Heart left ventricle (tissue), 16 donors: Measurements from ENCODE around the gene TNS3. TPM values are rescaled to one million over a fixed set of nuclear protein-coding genes. Genes with fewer than 3 reads are reported as not detected.

Experiments
- ATAC-seq, 4 donors: fragments of 200-7000 bp; cut with Tn5 transposase; one replicate each; pipeline ENCODE4 v1.9.1; 2020 to 2022; ENCODE audit warnings: moderate library complexity in 4 of 4, mild to moderate bottlenecking in 3 of 4, moderate number of reproducible peaks in 1 of 4
- DNase-seq, 5 donors: peaks; one replicate each; pipeline ENCODE4 v3.0.0-alpha.2; 2020
- H3K27ac ChIP-seq, 12 donors: fragments of 200-600 bp; sonication (generic) in 4 of 12; one replicate each; pipeline versions ENCODE4 v1.5.0 to v1.8.0; 2016 to 2022; ENCODE audit warnings: mild to moderate bottlenecking in 2 of 12
- H3K27me3 ChIP-seq, 9 donors: fragments of 200-600 bp; sonication (generic) in 2 of 9; one replicate each; pipeline versions ENCODE4 v1.5.1 to v1.8.0; 2016 to 2022; ENCODE audit warnings: mild to moderate bottlenecking in 3 of 9
- H3K36me3 ChIP-seq, 9 donors: fragments of 200-600 bp; sonication (generic) in 2 of 9; one replicate each; pipeline versions ENCODE4 v1.5.0 to v1.8.0; 2018 to 2022; ENCODE audit warnings: mild to moderate bottlenecking in 2 of 9
- H3K4me1 ChIP-seq, 12 donors: fragments of 200-600 bp; sonication (generic) in 4 of 12; one replicate each; pipeline versions ENCODE4 v1.5.0 to v1.8.0; 2016 to 2022; ENCODE audit warnings: mild to moderate bottlenecking in 3 of 12
- H3K4me3 ChIP-seq, 12 donors: fragments of 200-600 bp; sonication (generic) in 4 of 12; one replicate each; pipeline versions ENCODE4 v1.5.0 to v1.8.0; 2017 to 2022; ENCODE audit warnings: mild to moderate bottlenecking in 9 of 12, moderate library complexity in 4 of 12
- H3K9me3 ChIP-seq, 12 donors: fragments of 200-600 bp; sonication (generic) in 4 of 12; one replicate each; pipeline versions ENCODE4 v1.5.0 to v1.8.0; 2016 to 2022; ENCODE audit warnings: mild to moderate bottlenecking in 1 of 12
- POLR2A ChIP-seq, 2 donors: fragments of 450-650 bp; IDR thresholded peaks; one replicate each; pipeline ENCODE4 v1.6.1; 2017; ENCODE audit warnings: antibody characterized with exemption in 2 of 2, mild to moderate bottlenecking in 2 of 2, moderate library complexity in 2 of 2
- WGBS, 4 donors: extraction: QIAGEN DNeasy Blood & Tissue Kit in 2 of 4; methylation state at CpG; one replicate each; pipeline versions ENCODE4 v1.1.5 to v1.1.7; 2013 to 2018; 5-methylcytosine and 5-hydroxymethylcytosine counted together
- intact Hi-C, 10 donors: fragments of 100-400 bp; cut with DNase I; formaldehyde crosslinking; loops; one replicate each; pipeline versions ENCODE4 v1.11.1 to v1.14.2; 2022
- polyA plus RNA-seq, 2 donors: library from polyadenylated mRNA; stranded (reverse); fragments of 200-250 nt; gene quantifications; one replicate each; pipeline ENCODE4 v1.2.3, GENCODE V29; 2013
- total RNA-seq, 9 donors: library from RNA; depleted of rRNA in 2 of 9; stranded (reverse); fragments of >200 nt in 2 of 9; fragmentation: NEBNext Ultra II Directional in 3 of 9; extraction: Animal tissue kit (Norgen Biotek cat#: 25700) in 3 of 9; gene quantifications; one replicate each; pipeline versions ENCODE4 v1.1.0 to v1.2.4, GENCODE V29; 2016 to 2023
- TF ChIP-seq, protein P1 (sequence below), 12 donors: fragments of 200-600 bp; sonication (generic) in 4 of 12; IDR thresholded peaks; one replicate each; pipeline versions ENCODE4 v1.5.0 to v1.8.0; 2018 to 2022; ENCODE audit warnings: antibody characterized with exemption in 12 of 12, mild to moderate bottlenecking in 5 of 12
- donor health status: ischemic (EF 13 %, LVEDD 7.1; RV severe dilation, severe dysfunction).
- donor health status: healthy with polysubstance abuse.
- donor health status: DM: no; HTN: yes; CAD: no.
- donor health status: DM: no; HTN: no; CAD: no.
- donor health status: ischemic (EF 25% LVEDD 6.9; RV normal size, moderate dysfunction).
- donor health status: ischemic (EF 25% LVEDD 5.7; RV mildly dilated, moderate dysfunction).
- donor health status: healthy.
- donor health status: DM: yes; HTN: yes; CAD: no.
- donor health status: ischemic (EF 35%, LVEDD 5.7; RV mildly dilated, moderate dysfunction).
- donor health status: nonischemic (EF 11% LVEDD 7.7; RV severe dilation, severe dysfunction).
- donor health status: DM: yes; HTN: yes; CAD: no.
- donor health status: PGD.
- donor health status: ischemic (EF 29% LVEDD 5.4; RV normal size, mild dysfunction).
- donor health status: nonischemic (EF 23%, LVEDD 6.1; RV moderate dilation, normal function).

TNS3 gene
- total and polyA plus RNA-seq, 11 donors, result 10.1 to 116 (median 32.7) TPM

- Histone ChIP-seq H3K27me3 (no peaks in the 10 kb centered on the region), H3K4me3 (no peak overlapping the region), H3K9me3 (peaks cover 0 to 3% (median 0%) of the 10 kb centered on the region in 12 donors), H3K36me3 (peaks cover 0 to 6% (median 0%) of the 10 kb centered on the region in 9 donors), H3K4me1 (peaks cover 0 to 36% (median 10%) of the 10 kb centered on the region in 12 donors), H3K27ac (peak overlapping the region in 8 of 12 donors; percentile 11 to 85 (median 34))
- 94 to 97% (median 96%) methylated on average over 4 of the region's 4 CpGs for WGBS, 4 donors
- intact Hi-C loops, result no loop called here
- no peak for ATAC-seq
- TF ChIP-seq POLR2A (IDR thresholded peaks at IDR 0.05), result no peak
- TF ChIP-seq, protein P1, sequence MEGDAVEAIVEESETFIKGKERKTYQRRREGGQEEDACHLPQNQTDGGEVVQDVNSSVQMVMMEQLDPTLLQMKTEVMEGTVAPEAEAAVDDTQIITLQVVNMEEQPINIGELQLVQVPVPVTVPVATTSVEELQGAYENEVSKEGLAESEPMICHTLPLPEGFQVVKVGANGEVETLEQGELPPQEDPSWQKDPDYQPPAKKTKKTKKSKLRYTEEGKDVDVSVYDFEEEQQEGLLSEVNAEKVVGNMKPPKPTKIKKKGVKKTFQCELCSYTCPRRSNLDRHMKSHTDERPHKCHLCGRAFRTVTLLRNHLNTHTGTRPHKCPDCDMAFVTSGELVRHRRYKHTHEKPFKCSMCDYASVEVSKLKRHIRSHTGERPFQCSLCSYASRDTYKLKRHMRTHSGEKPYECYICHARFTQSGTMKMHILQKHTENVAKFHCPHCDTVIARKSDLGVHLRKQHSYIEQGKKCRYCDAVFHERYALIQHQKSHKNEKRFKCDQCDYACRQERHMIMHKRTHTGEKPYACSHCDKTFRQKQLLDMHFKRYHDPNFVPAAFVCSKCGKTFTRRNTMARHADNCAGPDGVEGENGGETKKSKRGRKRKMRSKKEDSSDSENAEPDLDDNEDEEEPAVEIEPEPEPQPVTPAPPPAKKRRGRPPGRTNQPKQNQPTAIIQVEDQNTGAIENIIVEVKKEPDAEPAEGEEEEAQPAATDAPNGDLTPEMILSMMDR (IDR thresholded peaks at IDR 0.05), result no peak
- no peak for DNase-seq
These were observed 115.1 kb downstream of the TNS3 start for GRCh38 chr7:47466832-47467231.

GRCh38 chr7:47465191-47465590, 116.7 kb downstream of the TNS3 start:
- Histone ChIP-seq H3K27ac (peak overlapping the region; percentile 35 to 85 (median 56)), H3K4me1 (peaks cover 4 to 52% (median 26%) of the 10 kb centered on the region in 12 donors), H3K4me3 (no peak overlapping the region), H3K36me3 (peaks cover 0 to 4% (median 0%) of the 10 kb centered on the region in 9 donors), H3K27me3 (no peaks in the 10 kb centered on the region), H3K9me3 (peaks cover 0 to 3% (median 0%) of the 10 kb centered on the region in 12 donors)
- peak; percentile 77 to 85 (median 82) for ATAC-seq
- intact Hi-C loops, result loop anchor here in 1 of 10 donors (1.0 kb wide), 1 partner anchor 10 kb away; no protein-coding TSS in a partner anchor
- WGBS, 4 donors, result 41 to 59% (median 47%) methylated on average over 7 of the region's 7 CpGs
- peak in 4 of 5 donors; percentile 48 to 76 (median 63) for DNase-seq
- TF ChIP-seq, protein P1 (IDR thresholded peaks at IDR 0.05), result no peak
- no peak for TF ChIP-seq POLR2A (IDR thresholded peaks at IDR 0.05)

DNA sequence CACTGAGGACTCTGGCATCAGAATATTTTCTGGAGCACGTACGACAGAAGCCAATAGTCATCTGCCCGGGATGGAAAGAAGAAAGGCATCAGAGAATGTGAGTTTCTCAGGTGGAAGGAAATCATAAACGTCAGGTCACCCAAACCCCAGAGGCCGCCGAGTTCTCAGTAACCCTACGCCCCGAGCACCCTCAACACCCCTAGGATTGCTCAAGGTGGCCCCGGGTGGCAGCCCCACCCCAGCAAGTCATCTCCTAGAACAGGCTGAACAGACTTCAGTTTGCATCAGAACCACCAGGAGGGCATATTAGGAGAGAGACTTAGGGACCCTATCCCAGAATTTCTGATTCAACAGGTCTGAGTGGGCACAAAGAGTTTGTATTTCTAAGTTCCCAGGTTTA, 117.6 kb downstream of the TNS3 start:
- Histone ChIP-seq H3K4me1 (peaks cover 4 to 54% (median 26%) of the 10 kb centered on the region in 12 donors), H3K27ac (peak overlapping the region in 8 of 12 donors; percentile 1 to 85 (median 56)), H3K9me3 (peaks cover 0 to 3% (median 0%) of the 10 kb centered on the region in 12 donors), H3K36me3 (peaks cover 0 to 4% (median 0%) of the 10 kb centered on the region in 9 donors), H3K27me3 (no peaks in the 10 kb centered on the region), H3K4me3 (no peak overlapping the region)
- intact Hi-C loops, result no loop called here
- TF ChIP-seq POLR2A (IDR thresholded peaks at IDR 0.05), result no peak
- TF ChIP-seq, protein P1 (IDR thresholded peaks at IDR 0.05), result no peak
- no peak for DNase-seq
- no peak for ATAC-seq
- 91 to 97% (median 95%) methylated on average over 9 of the region's 9 CpGs for WGBS, 4 donors

- intact Hi-C loops, result no loop called here
- Histone ChIP-seq H3K4me3 (no peak overlapping the region), H3K9me3 (no peaks in the 10 kb centered on the region), H3K4me1 (peaks cover 11 to 68% (median 38%) of the 10 kb centered on the region in 12 donors), H3K36me3 (peaks cover 0 to 4% (median 0%) of the 10 kb centered on the region in 9 donors), H3K27me3 (no peaks in the 10 kb centered on the region), H3K27ac (peak overlapping the region in 10 of 12 donors; percentile 38 to 82 (median 67))
- TF ChIP-seq POLR2A (IDR thresholded peaks at IDR 0.05), result no peak
- TF ChIP-seq, protein P1 (IDR thresholded peaks at IDR 0.05), result no peak
- ATAC-seq (no peak), DNase-seq (no peak)
- WGBS, 4 donors, result 93 to 96% (median 94%) methylated on average over 4 of the region's 4 CpGs
These were observed 120.2 kb downstream of the TNS3 start for GRCh38 chr7:47461746-47462145.
